HepG2 (cell line): ENCODE measurements around the gene GRPEL2. TPM values are rescaled to one million over a fixed set of nuclear protein-coding genes. Genes with fewer than 3 reads are reported as not detected.
A peak's percentile ranks its signal among the peaks of the same experiment; 100 is the strongest.

Experiments used
- CCAR2 ChIP-seq: fragments of 200-400 bp; formaldehyde crosslinking; optimal IDR thresholded peaks from 2 replicates; pipeline ENCODE3; 2018; ENCODE audit warnings: low read depth, mild to moderate bottlenecking, low read length, moderate library complexity
- EP300 ChIP-seq, 3 experiments: sonication (generic) in 1 of 3; formaldehyde crosslinking in 1 of 3; IDR thresholded peaks; 2 replicates each; pipeline versions ENCODE4 v1.5.1 to v1.6.1; 2011 to 2020; ENCODE audit warnings: low read depth in 2 of 3, low read length in 2 of 3, borderline replicate concordance in 1 of 3, improper control_type of control experiment in 1 of 3, mild to moderate bottlenecking in 1 of 3, missing genetic modification reagents in 1 of 3, moderate library complexity in 1 of 3
- KAT8 ChIP-seq: IDR thresholded peaks from 2 replicates; pipeline ENCODE4 v1.6.1; 2016; ENCODE audit warnings: missing genetic modification reagents, missing compliant biosample characterization
- KDM1A ChIP-seq: IDR thresholded peaks from 2 replicates; pipeline ENCODE4 v1.6.1; 2016; ENCODE audit warnings: missing compliant biosample characterization
- MIER2 ChIP-seq: IDR thresholded peaks from 2 replicates; pipeline ENCODE4 v1.6.1; 2016; ENCODE audit warnings: missing biosample characterization, missing genetic modification reagents
- MXI1 ChIP-seq: IDR thresholded peaks from 3 replicates; pipeline ENCODE4 v1.6.1; 2012; ENCODE audit warnings: low read depth, low read length, inconsistent platforms, borderline replicate concordance
- NCOA1 ChIP-seq: sonication (generic); formaldehyde crosslinking; IDR thresholded peaks from 2 replicates; pipeline ENCODE4 v1.9.0; 2021; ENCODE audit warnings: missing genetic modification reagents
- NONO ChIP-seq, 2 experiments: fragments of 450-650 bp in 1 of 2; sonication (generic) in 1 of 2; formaldehyde crosslinking in 1 of 2; IDR thresholded peaks in 1 of 2; conservative IDR thresholded peaks in 1 of 2; 2 replicates each; pipeline versions ENCODE4 v1.6.1 to v1.8.0; 2017 to 2022; ENCODE audit warnings: mild to moderate bottlenecking in 1 of 2, missing genetic modification reagents in 1 of 2, moderate library complexity in 1 of 2
- NR2F2 ChIP-seq: IDR thresholded peaks from 2 replicates; pipeline ENCODE4 v1.6.1; 2012; ENCODE audit warnings: low read depth, inconsistent platforms, borderline replicate concordance
- PHF5A ChIP-seq: IDR thresholded peaks from one replicate; pipeline ENCODE4 v1.6.1; 2018; ENCODE audit warnings: low read depth, missing genetic modification reagents; ENCODE audit not compliant: unreplicated experiment
- PPARG ChIP-seq: conservative IDR thresholded peaks from 2 replicates; pipeline ENCODE4 v1.6.1; 2016; ENCODE audit warnings: missing biosample characterization, missing genetic modification reagents
- REL ChIP-seq: sonication (generic); formaldehyde crosslinking; conservative IDR thresholded peaks from 2 replicates; pipeline ENCODE4 v1.8.0; 2022; ENCODE audit warnings: mild to moderate bottlenecking, missing genetic modification reagents, moderate library complexity
- TBP ChIP-seq: sonication (generic); formaldehyde crosslinking; IDR thresholded peaks from 2 replicates; pipeline ENCODE4 v1.5.0; 2020; ENCODE audit warnings: missing genetic modification reagents
- TERF1 ChIP-seq: sonication (generic); formaldehyde crosslinking; IDR thresholded peaks from 2 replicates; pipeline ENCODE4 v1.8.0; 2022; ENCODE audit warnings: mild to moderate bottlenecking, missing genetic modification reagents, moderate library complexity
- ZFP41 ChIP-seq: sonication (generic); formaldehyde crosslinking; IDR thresholded peaks from 2 replicates; pipeline ENCODE4 v1.4.0; 2020; ENCODE audit warnings: mild to moderate bottlenecking, missing genetic modification reagents, borderline replicate concordance
- ZMYM4 ChIP-seq: sonication (generic); formaldehyde crosslinking; IDR thresholded peaks from 2 replicates; pipeline ENCODE4 v1.8.1; 2023; ENCODE audit warnings: mild to moderate bottlenecking, missing genetic modification reagents
- ZNF230 ChIP-seq: sonication (generic); formaldehyde crosslinking; IDR thresholded peaks from 2 replicates; pipeline ENCODE4 v1.4.0; 2020; ENCODE audit warnings: mild to moderate bottlenecking, missing genetic modification reagents
- ZNF232 ChIP-seq: sonication (generic); formaldehyde crosslinking; IDR thresholded peaks from 2 replicates; pipeline ENCODE4 v1.4.0; 2020; ENCODE audit warnings: missing genetic modification reagents, borderline replicate concordance
- ZNF616 ChIP-seq: sonication (generic); formaldehyde crosslinking; IDR thresholded peaks from 2 replicates; pipeline ENCODE4 v1.5.0; 2020; ENCODE audit warnings: low read depth, mild to moderate bottlenecking, missing genetic modification reagents
- polyA plus RNA-seq, 8 experiments: library from polyadenylated mRNA; depleted of rRNA in 3 of 8; stranded (reverse) in 7 of 8; unstranded in 1 of 8; fragments of >200 nt; fragmentation: Illumina TruSeq in 4 of 8; extraction: Trizol in 4 of 8; gene quantifications; 2 replicates each; pipeline versions ENCODE4 v1.2.1 to v1.2.3, GENCODE V29; 2011 to 2016; ENCODE audit warnings: low read depth in 4 of 8, missing spikeins in 1 of 8, mixed read lengths in 1 of 8; ENCODE audit not compliant: insufficient read depth in 1 of 8
- total RNA-seq, 5 experiments: library from RNA; depleted of rRNA; stranded (reverse); fragments of >200 nt; fragmentation: Illumina TruSeq; extraction: Trizol; gene quantifications; 2 replicates each; pipeline ENCODE4 v1.2.3, GENCODE V29; 2016; ENCODE audit warnings: low read depth in 1 of 5
- TF ChIP-seq, protein P1 (sequence below): sonication (generic); formaldehyde crosslinking; IDR thresholded peaks from 2 replicates; pipeline ENCODE4 v1.5.0; 2020; ENCODE audit warnings: missing genetic modification reagents
- TF ChIP-seq, protein P2 (sequence below): sonication (generic); formaldehyde crosslinking; IDR thresholded peaks from 2 replicates; pipeline ENCODE4 v1.4.0; 2020; ENCODE audit warnings: mild to moderate bottlenecking, missing genetic modification reagents, borderline replicate concordance
- TF ChIP-seq, protein P3 (sequence below): IDR thresholded peaks from 2 replicates; pipeline ENCODE4 v1.6.1; 2016; ENCODE audit warnings: control low read depth

GRPEL2 gene
- total and polyA plus RNA-seq, 2 of the 13 experiments (the other 11 are each of a cell fraction or from before 2014, with no cell fraction given): 13.1 to 16.6 TPM

DNA sequence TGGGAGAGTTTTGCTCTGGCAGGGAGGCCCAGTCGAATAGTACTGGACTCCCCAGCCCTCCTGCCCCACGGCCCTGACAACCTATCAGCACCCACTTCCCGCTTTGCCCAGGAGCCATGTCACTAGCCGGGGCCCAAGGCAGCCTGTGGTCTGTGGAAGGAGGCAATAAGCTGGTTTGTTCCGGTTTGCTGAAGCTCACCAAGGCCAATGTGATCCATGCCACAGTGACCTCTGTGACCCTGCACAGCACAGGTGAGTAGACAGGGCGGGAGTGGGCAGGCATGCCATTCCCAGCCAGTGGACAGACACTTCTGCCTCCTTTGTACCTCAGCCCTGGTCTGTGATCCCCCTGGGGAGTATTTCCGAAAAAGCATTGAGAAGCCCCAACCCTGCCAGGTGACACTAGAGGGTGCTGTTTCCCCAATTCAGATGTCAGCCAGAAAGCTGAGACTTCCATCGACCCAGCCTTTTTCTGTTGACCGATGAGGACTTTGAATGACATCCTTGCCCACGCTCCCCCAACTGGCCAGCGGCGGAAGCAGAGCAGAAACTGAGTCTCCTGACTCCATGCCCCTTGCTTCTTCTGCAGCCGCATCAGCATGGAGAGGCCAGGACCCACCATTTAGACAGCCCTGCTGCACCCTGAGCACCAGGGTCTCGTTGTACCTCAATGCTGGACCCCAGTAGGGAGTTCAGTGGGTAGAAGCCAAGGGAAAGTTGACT is 22.1 kb downstream of the GRPEL2 start (continued):
- TF ChIP-seq CCAR2: no peak
- peak; percentile 77 for TF ChIP-seq KAT8 (CRISPR knock-in tag)
- TF ChIP-seq NR2F2: no peak
- peak; percentile 50 for TF ChIP-seq PHF5A
- TF ChIP-seq, protein P1, sequence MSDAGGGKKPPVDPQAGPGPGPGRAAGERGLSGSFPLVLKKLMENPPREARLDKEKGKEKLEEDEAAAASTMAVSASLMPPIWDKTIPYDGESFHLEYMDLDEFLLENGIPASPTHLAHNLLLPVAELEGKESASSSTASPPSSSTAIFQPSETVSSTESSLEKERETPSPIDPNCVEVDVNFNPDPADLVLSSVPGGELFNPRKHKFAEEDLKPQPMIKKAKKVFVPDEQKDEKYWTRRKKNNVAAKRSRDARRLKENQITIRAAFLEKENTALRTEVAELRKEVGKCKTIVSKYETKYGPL (CRISPR knock-in tag): no peak
- TF ChIP-seq MIER2 (CRISPR knock-in tag): no peak
- TF ChIP-seq ZFP41 (CRISPR knock-in tag): no peak
- 0 out of 2 replicates have a peak, but pooled peaks have one; percentile 35 for TF ChIP-seq KDM1A (CRISPR knock-in tag)
- TF ChIP-seq ZNF230 (CRISPR knock-in tag): peak; percentile 35; the same call in 1 of the 2 replicates
- TF ChIP-seq REL (CRISPR knock-in tag): no peak
- no peak for TF ChIP-seq TBP (CRISPR knock-in tag)
- no peak; the same call in 1 of the 2 replicates for TF ChIP-seq ZNF616
- no peak for TF ChIP-seq ZNF232 (CRISPR knock-in tag)
- peak; percentile 73; the same call in 1 of the 2 replicates for TF ChIP-seq PPARG (CRISPR knock-in tag)
- 0 out of 2 replicates have a peak, but pooled peaks have one; percentile 74 for TF ChIP-seq NCOA1 (CRISPR knock-in tag)
- TF ChIP-seq NONO (IDR thresholded peaks at IDR 0.05): no peak
- TF ChIP-seq NONO (CRISPR knock-in tag; conservative IDR thresholded peaks at IDR 0.05): no peak
- TF ChIP-seq MXI1: no peak
- peak; percentile 77 for TF ChIP-seq ZMYM4 (CRISPR knock-in tag)
- no peak for TF ChIP-seq TERF1
- TF ChIP-seq, protein P2, sequence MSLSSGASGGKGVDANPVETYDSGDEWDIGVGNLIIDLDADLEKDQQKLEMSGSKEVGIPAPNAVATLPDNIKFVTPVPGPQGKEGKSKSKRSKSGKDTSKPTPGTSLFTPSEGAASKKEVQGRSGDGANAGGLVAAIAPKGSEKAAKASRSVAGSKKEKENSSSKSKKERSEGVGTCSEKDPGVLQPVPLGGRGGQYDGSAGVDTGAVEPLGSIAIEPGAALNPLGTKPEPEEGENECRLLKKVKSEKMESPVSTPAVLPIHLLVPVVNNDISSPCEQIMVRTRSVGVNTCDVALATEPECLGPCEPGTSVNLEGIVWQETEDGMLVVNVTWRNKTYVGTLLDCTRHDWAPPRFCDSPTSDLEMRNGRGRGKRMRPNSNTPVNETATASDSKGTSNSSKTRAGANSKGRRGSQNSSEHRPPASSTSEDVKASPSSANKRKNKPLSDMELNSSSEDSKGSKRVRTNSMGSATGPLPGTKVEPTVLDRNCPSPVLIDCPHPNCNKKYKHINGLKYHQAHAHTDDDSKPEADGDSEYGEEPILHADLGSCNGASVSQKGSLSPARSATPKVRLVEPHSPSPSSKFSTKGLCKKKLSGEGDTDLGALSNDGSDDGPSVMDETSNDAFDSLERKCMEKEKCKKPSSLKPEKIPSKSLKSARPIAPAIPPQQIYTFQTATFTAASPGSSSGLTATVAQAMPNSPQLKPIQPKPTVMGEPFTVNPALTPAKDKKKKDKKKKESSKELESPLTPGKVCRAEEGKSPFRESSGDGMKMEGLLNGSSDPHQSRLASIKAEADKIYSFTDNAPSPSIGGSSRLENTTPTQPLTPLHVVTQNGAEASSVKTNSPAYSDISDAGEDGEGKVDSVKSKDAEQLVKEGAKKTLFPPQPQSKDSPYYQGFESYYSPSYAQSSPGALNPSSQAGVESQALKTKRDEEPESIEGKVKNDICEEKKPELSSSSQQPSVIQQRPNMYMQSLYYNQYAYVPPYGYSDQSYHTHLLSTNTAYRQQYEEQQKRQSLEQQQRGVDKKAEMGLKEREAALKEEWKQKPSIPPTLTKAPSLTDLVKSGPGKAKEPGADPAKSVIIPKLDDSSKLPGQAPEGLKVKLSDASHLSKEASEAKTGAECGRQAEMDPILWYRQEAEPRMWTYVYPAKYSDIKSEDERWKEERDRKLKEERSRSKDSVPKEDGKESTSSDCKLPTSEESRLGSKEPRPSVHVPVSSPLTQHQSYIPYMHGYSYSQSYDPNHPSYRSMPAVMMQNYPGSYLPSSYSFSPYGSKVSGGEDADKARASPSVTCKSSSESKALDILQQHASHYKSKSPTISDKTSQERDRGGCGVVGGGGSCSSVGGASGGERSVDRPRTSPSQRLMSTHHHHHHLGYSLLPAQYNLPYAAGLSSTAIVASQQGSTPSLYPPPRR (CRISPR knock-in tag): no peak
- TF ChIP-seq, protein P3, sequence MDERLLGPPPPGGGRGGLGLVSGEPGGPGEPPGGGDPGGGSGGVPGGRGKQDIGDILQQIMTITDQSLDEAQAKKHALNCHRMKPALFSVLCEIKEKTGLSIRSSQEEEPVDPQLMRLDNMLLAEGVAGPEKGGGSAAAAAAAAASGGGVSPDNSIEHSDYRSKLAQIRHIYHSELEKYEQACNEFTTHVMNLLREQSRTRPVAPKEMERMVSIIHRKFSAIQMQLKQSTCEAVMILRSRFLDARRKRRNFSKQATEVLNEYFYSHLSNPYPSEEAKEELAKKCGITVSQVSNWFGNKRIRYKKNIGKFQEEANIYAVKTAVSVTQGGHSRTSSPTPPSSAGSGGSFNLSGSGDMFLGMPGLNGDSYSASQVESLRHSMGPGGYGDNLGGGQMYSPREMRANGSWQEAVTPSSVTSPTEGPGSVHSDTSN (CRISPR knock-in tag): peak; percentile 64
- TF ChIP-seq EP300 (IDR thresholded peaks at IDR 0.05; ENCODE audit: low read depth in 2 of 2, low read length in 2 of 2): peak in 1 of 2 experiments; percentile 36; a peak in 1 of 4 replicates
- TF ChIP-seq EP300 (CRISPR knock-in tag; IDR thresholded peaks at IDR 0.05; ENCODE audit: borderline replicate concordance): no peak
